Central memory CD4-positive, alpha-beta T cell (primary cell): ENCODE measurements around the gene SRC.
"Not testable (repeated sequence)": the region's sequence is repeated elsewhere in the genome, so short reads cannot be mapped to it uniquely, and the experiment has no call there.

Experiments used
- DNase-seq: peaks from one replicate; pipeline ENCODE4 v3.0.0; 2022

The SRC gene

GRCh38 chr20:37365760-37366638 is 20.1 kb downstream of the SRC start:
- DNase-seq, result no peak

- DNase-seq, result no peak
Observed at GRCh38 chr20:37366743-37367142, 20.8 kb downstream of the SRC start.

DNA sequence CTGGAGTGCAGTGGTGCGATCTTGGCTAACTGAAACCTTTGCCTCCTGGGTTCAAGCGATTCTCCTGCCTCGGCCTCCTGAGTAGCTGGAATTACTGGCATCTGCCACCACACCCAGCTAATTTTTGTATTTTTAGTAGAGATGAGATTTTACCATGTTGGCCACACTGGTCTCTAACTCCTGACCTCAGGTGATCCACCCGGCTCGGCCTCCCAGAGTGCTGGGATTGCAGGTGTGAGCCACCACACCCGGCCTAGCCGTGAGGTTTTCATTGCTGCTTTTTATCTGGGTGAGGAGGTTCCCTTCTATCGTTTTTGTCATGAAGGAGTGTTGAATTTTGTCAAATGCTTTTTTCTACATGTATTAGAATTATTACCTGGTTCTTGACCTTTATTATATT is 23.9 kb downstream of the SRC start:
- no peak for DNase-seq

- not testable (repeated sequence) for DNase-seq
Observed at GRCh38 chr20:37371845-37372244, 25.9 kb downstream of the SRC start.

DNA sequence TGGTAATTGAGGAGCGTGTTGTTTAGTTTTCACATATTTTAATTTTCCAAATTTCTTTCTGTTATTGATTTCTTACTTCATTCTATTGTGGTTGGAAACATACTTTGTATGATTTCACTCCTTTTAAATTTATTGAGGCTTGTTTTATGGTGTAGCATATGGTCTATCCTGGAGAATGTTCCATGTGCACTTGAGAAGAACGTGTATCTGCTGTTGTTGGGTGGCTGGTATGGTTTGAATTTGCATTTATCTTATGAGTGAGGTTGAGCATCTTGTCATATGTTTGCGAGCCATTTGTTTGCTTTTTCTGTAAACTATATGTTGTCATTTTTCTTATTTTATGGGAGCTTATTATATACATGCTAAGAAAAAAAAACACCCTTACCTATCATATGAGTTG is 26.5 kb downstream of the SRC start:
- no peak for DNase-seq

- no peak for DNase-seq
Observed at GRCh38 chr20:37373020-37373598, 27.2 kb downstream of the SRC start.

DNA sequence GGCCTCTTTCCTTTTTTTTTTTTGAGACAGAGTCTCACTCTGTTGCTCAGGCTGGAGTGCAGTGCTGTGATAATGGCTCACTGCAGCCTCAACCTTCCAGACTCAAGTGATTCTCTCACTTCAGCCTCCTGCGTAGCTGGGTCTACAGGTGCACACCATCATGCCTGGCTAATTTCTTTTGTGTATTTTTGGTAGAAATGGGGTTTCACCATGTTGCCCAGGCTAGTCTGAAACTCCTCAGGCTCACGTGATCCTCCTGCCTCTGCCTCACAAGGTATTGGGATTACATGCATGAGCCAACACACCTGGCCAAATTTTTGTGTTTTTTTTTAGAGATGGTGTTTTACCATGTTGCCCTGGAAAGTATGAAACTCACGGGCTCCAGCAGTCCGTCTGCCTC is 29.3 kb downstream of the SRC start:
- no peak for DNase-seq

GRCh38 chr20:37376324-37376723 is 30.4 kb downstream of the SRC start:
- DNase-seq, result no peak

DNA sequence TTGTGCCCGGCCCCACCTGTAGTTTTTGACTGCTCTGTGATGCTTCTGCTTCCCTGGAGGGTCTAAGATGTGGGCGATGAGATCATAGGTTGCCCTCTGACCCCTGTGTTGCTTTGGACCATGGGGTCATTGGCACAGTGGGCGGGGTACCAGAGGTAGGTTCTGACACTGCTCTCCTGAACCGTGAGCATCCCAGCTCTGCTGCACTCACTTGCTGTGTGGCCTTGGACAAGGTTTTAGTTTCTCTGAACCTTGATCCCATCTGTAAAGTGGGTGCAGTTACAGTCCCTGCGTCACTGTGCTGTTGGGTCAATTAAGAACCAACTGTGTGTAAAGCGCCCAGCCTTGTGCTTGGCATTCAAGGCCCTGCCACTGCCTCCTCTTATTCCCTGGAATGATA is 30.9 kb downstream of the SRC start:
- DNase-seq, result no peak

DNA sequence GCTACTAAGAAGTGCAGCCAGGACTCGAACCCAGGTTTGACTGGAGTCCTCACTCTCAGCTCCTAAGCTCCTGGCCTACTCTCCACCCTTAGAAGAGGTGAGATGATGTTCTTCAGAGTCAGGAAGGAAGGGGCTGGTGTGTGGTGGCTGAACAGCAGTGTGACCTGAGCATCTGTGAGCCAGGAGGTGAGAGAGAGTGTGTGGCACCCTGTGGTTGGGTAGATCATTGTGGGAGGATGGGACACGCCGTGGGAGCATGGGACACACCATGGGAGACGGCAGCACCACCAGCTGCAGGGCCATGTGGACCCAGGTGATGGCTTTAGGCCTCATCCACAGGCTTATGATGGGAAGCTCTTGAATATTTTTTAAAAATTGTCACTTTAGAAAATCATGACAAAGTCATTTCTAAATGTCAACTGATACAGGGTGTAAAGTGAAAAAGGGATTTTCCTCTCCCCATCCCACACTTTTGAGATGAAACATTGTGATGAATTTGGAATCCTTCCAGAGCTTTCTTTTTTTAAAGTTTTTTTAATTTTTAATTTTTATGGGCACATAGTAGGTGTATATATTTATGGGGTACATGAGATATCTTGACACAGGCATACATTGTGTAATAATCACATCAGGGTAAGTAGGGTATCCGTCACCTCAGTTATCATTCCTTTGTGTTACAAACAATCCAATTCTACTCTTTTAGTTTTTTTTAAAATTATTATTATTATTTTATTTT is 31.6 kb downstream of the SRC start:
- DNase-seq, result no peak

GRCh38 chr20:37378420-37378784 is 32.5 kb downstream of the SRC start:
- DNase-seq, result no peak

DNA sequence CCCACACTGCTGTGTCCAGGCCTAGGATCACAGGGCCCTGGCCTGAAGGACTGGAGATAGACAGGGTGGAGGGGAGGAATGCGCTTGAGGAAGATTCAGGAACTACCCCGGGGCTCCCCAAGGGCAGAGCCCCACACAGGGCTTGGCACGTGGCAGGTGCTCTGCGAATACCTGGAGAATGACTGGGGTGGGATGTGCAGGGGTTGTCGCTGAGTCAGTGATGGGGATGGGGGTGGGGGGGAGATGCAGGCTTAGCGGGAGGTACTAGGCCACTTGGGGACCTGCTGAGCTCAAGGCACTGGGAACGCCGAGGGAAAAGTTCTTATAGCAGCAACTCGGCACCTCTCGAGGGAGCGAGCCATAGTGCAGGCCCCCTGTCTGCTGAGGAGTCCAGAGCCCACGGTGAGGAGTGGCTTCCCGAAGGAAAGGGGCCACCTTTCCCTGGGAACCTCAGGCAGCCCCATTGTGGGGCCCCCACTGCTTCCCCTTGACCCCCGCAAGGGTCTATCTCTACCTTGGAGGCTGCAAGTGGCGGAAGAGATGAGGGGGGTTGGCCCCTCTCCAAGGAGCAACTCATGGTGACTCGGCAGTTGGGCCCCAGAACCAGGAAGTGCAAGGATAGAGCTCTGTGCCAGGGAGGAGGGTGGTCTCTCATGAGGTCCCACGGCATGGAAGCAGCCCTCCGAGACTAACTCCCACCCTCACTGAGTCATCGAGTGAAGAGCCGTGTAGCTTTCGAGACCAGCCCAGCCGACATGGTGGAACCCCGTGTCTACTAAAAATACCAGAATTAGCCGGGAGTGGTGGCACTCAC is 33.1 kb downstream of the SRC start:
- no peak for DNase-seq

DNA sequence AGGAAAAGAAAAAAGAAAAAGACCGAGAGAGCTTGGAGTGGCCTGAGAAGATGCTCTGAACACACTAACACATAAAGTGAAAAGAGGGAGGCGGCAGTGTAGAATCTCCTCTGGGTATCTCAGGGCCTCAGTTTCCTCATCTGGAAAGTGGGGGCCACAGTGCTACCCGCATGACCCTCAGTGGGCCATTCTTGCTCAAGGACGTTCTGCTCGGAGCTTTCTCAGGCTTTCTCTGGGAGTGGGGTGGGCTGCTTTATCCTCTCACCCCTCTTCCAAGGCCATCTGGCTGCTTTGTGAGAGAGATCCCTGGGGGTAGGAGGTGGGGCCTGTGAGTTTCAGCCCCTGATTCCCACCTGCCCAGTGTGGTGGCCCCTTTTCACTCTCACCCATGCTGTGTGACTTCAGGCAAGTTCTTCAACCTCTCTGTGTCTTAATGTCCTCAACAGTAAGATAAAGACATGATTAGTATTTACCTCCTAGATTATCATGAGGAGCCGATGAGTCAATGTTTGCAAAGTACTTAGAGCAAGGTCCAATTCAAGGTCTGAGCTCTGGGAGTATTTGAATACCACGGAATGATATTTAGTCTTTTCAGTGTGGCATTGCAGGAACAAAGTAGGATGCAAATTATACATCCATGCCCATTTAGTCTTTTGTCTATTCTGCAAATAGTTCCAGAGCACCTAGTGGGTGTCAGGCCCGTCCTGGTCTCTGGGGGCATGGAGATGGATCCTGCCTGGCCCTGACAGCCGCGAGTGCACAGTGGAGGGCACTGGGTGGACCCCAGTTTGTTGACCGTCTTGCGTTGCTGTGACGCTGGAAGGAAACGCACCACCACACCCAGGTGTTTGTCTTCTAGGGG is 34.3 kb downstream of the SRC start:
- DNase-seq, result no peak

DNA sequence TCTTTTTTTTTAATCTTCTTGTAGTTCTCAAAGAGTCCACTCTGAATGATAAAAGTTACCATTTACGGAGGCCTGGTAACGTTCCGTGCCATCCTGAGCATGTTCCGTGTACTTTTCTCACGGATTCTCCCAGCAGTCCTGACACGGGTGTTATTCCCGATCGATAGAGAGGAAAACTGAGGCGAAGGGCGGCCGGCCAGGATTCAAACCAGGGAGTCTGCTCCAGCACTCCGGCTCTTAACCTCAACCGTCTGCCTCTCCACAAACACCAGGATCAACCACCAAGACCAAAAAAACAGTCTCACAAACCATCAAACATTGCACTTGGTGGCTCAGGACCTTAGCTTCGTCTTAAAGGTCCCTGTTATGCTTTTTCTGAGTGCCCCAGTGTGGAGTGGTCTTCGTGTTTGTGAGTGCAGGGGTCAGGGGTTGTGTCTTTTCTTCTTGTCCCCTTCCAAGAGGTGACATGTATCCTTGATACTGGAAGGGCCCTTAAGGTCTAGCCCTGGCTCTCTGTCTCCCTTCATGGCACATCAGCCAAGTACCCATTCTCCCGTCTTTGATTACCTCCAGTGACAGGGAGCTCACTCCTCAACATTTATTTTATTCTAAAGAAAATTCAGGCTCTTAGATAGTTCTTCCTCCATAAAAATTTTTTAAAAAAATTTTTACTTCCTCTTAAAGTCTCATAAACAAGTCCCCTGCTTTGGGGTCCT is 35.1 kb downstream of the SRC start:
- DNase-seq, result no peak

- DNase-seq, result no peak
Observed at GRCh38 chr20:37381621-37382471, 35.9 kb downstream of the SRC start.

DNA sequence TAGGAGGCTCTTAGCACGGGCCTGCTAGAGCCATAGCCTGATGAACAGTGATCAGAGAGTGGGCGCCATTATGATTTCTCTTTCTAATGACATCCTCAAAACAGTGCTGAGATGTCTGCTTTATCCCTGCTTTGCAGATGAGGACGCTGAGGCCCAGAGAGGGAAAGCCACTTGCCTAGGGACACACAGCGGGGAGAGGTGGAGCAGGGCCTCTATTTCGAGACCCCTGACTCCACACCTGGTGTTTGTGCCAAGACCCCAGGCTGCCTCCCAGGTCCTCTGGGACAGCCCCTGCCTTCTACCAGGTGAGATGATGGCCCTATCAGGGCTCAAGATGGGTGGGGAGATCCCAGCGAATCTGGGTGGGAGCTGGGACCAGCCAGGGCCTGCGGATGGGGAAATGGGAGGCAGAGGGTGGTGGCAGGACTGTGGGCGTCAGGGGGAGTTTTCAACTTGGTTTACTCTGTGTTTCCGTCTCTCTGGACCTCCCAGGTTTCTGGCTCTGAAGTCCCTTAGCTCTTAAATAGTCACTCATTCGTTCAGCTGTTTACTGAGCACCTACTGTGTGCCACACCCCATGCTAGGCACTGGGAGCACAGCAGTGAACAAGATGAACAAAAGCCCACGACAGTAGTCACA is 36.7 kb downstream of the SRC start:
- no peak for DNase-seq

- DNase-seq, result no peak
Observed at GRCh38 chr20:37383229-37383989, 37.5 kb downstream of the SRC start.

DNA sequence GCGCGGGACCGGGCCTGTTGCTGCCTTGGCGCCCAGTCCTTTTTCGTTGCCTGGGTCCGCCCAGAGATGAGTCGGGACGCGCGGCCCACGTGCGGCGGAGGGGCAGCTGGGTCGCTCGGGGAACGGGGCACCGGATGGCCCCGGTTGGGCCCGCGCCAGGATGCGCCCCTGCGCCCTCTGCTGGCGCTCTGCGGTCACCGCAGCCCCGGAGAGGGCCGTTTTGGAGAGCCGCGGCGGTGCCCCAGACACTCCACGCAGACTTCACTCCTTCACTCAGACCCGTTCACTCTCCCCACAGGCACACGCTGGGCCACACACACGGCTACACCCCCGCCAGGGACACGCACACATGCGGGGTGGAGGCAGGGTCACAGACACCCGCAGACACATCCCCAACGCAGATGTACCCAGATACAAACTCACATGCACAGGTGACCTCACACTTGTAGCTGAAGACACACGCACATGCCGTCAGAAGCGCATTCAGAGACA is 38.8 kb downstream of the SRC start:
- DNase-seq, result peak; percentile 66

GRCh38 chr20:37385176-37385575 is 39.2 kb downstream of the SRC start:
- DNase-seq, result no peak
